B cell (primary cell): ENCODE results near the gene ZNF747. TPM values are rescaled to one million over a fixed set of nuclear protein-coding genes. Genes with fewer than 3 reads are reported as not detected.

ENCODE experiments used
- ATAC-seq: fragments of 200-7000 bp; cut with Tn5 transposase; one replicate; pipeline ENCODE4 v1.10.0; 2021; ENCODE audit warnings: low read depth, mild to moderate bottlenecking, moderate number of reproducible peaks, moderate library complexity
- CTCF ChIA-PET: fragments of 350-600 bp; sonication (Branson Sonifier 250); formaldehyde crosslinking; loops from one replicate; lab custom pipeline; 2021; ENCODE audit warnings: antibody characterized with exemption, inconsistent platforms; lab: Charles Lee
- POLR2A ChIA-PET: fragments of 350-600 bp; sonication (Branson Sonifier 250); formaldehyde crosslinking; loops from one replicate; lab custom pipeline; 2021; ENCODE audit warnings: antibody characterized with exemption; lab: Charles Lee
- DNase-seq: peaks from one replicate; pipeline ENCODE4 v3.0.0; 2013
- H2AFZ ChIP-seq: 2 replicates; pipeline ENCODE4 v1.6.1; 2012; ENCODE audit warnings: mild to moderate bottlenecking, low read depth, low read length; ENCODE audit not compliant: insufficient read depth, poor library complexity, severe bottlenecking
- H3K27ac ChIP-seq, 2 donors: 1 replicate in 1 of 2; 2 replicates in 1 of 2; pipeline ENCODE4 v1.5.1; 2012 to 2013; ENCODE audit warnings: low read length in 2 of 2, mild to moderate bottlenecking in 2 of 2, moderate library complexity in 1 of 2
- H3K27me3 ChIP-seq, 4 experiments: fragments of 200-600 bp in 1 of 4; sonication (generic) in 1 of 4; replicated peaks in 1 of 4; 1 replicate in 2 of 4; 2 replicates in 2 of 4; pipeline versions ENCODE4 v1.6.1 to v1.7.0; 2013 to 2016; ENCODE audit warnings: low read length in 3 of 4, mild to moderate bottlenecking in 2 of 4, mixed read lengths in 1 of 4, moderate library complexity in 1 of 4; ENCODE audit not compliant: insufficient read depth in 4 of 4, control insufficient read depth in 3 of 4; ENCODE audit errors: control extremely low read depth in 1 of 4
- H3K36me3 ChIP-seq, 2 experiments: replicated peaks in 1 of 2; 1 replicate in 1 of 2; 2 replicates in 1 of 2; pipeline versions ENCODE4 v1.6.1 to v1.7.1; 2013; ENCODE audit warnings: low read length in 1 of 2; ENCODE audit not compliant: insufficient read depth in 2 of 2, control insufficient read depth in 1 of 2; ENCODE audit errors: control extremely low read depth in 1 of 2, extremely low read depth in 1 of 2
- H3K4me1 ChIP-seq, 2 donors: fragments of 200-600 bp in 1 of 2; sonication (generic) in 1 of 2; 1 replicate in 1 of 2; 2 replicates in 1 of 2; pipeline versions ENCODE4 v1.5.1 to v1.6.1; 2013 to 2017; ENCODE audit warnings: low read length in 2 of 2; ENCODE audit not compliant: control insufficient read depth in 2 of 2, insufficient read depth in 2 of 2
- H3K4me2 ChIP-seq: replicated peaks from 2 replicates; pipeline ENCODE3; 2012; ENCODE audit warnings: mild to moderate bottlenecking, low read depth, low read length; ENCODE audit not compliant: poor library complexity, severe bottlenecking
- H3K4me3 ChIP-seq, 5 experiments: fragments of 200-600 bp in 1 of 5; sonication (generic) in 1 of 5; 1 replicate in 3 of 5; 2 replicates in 2 of 5; pipeline versions ENCODE4 v1.5.1 to v1.7.0; 2011 to 2016; ENCODE audit warnings: low read length in 4 of 5, mild to moderate bottlenecking in 4 of 5, low read depth in 2 of 5, control low read depth in 1 of 5, moderate library complexity in 1 of 5; ENCODE audit not compliant: insufficient read depth in 1 of 5; ENCODE audit errors: control extremely low read depth in 1 of 5, extremely low read depth in 1 of 5
- H3K79me2 ChIP-seq: fragments of 200-600 bp; sonication (generic); one replicate; pipeline ENCODE4 v1.6.0; 2016; ENCODE audit warnings: low read length; ENCODE audit not compliant: control insufficient read depth, insufficient read depth
- H3K9ac ChIP-seq: fragments of 200-600 bp; sonication (generic); 2 replicates; pipeline ENCODE4 v1.6.1; 2017; ENCODE audit warnings: mild to moderate bottlenecking, low read length, moderate library complexity
- H3K9me3 ChIP-seq, 3 donors: one replicate each; pipeline versions ENCODE4 v1.6.1 to v1.7.1; 2013; ENCODE audit warnings: low read length in 2 of 3; ENCODE audit not compliant: control insufficient read depth in 2 of 3, insufficient read depth in 1 of 3; ENCODE audit errors: control extremely low read depth in 1 of 3
- H4K20me1 ChIP-seq: 2 replicates; pipeline ENCODE4 v1.6.0; 2012; ENCODE audit warnings: mild to moderate bottlenecking, low read length; ENCODE audit not compliant: insufficient read depth, control insufficient read depth, poor library complexity, severe bottlenecking
- H3K27ac Mint-ChIP-seq: one replicate; pipeline ENCODE4 v1.8.0; 2021; ENCODE audit warnings: mixed read lengths
- H3K27me3 Mint-ChIP-seq: one replicate; pipeline ENCODE4 v1.8.0; 2021; ENCODE audit warnings: mixed read lengths
- H3K4me1 Mint-ChIP-seq: one replicate; pipeline ENCODE4 v1.8.0; 2021; ENCODE audit warnings: mixed read lengths
- H3K4me3 Mint-ChIP-seq: one replicate; pipeline ENCODE4 v1.8.0; 2021; ENCODE audit warnings: mixed read lengths
- H3K9me3 Mint-ChIP-seq: one replicate; pipeline ENCODE4 v1.8.0; 2022; ENCODE audit warnings: mixed read lengths; ENCODE audit not compliant: insufficient read depth
- EZH2 ChIP-seq: IDR thresholded peaks from 2 replicates; pipeline ENCODE4 v1.6.1; 2012; ENCODE audit warnings: borderline replicate concordance, low read depth, mild to moderate bottlenecking, moderate library complexity, low read length; ENCODE audit not compliant: insufficient read depth, poor library complexity, severe bottlenecking
- WGBS: methylation state at CpG from one replicate; pipeline ENCODE4 v1.1.5; 2013; ENCODE audit warnings: missing lambda C conversion rate; ENCODE audit not compliant: insufficient coverage; 5-methylcytosine and 5-hydroxymethylcytosine counted together
- intact Hi-C: fragments of 100-400 bp; cut with micrococcal nuclease; formaldehyde crosslinking; loops from one replicate; pipeline ENCODE4 v1.10.0; 2022
- polyA plus RNA-seq: library from polyadenylated mRNA; depleted of rRNA; stranded (reverse); fragments of >200 nt; gene quantifications from 2 replicates; pipeline ENCODE4 v1.2.3, GENCODE V29; 2012
- total RNA-seq, 2 donors: library from RNA; stranded (reverse); fragments of 120-200 nt in 1 of 2; gene quantifications; 1 replicate in 1 of 2; 2 replicates in 1 of 2; pipeline versions ENCODE4 v1.2.3 to v1.2.4, GENCODE V29; 2013 to 2022
- TF ChIP-seq, protein P1 (sequence below): fragments of 200-600 bp; IDR thresholded peaks from one replicate; pipeline ENCODE4 v1.8.0; 2022; ENCODE audit warnings: antibody characterized with exemption, mild to moderate bottlenecking

Gene ZNF747
- total and polyA plus RNA-seq, 2 donors (not counting 1 experiment from before 2014, with no cell fraction given) = 9.7 to 17.3 TPM

- intact Hi-C loops = no loop called here
- peaks cover 6 to 17% of the 10 kb centered on the region in 2 donors for H3K4me1 ChIP-seq
- H2AFZ ChIP-seq = no peak overlapping the region
- 93% methylated on average over 4 of the region's 4 CpGs for WGBS
- TF ChIP-seq EZH2 = no peak
- TF ChIP-seq, protein P1, sequence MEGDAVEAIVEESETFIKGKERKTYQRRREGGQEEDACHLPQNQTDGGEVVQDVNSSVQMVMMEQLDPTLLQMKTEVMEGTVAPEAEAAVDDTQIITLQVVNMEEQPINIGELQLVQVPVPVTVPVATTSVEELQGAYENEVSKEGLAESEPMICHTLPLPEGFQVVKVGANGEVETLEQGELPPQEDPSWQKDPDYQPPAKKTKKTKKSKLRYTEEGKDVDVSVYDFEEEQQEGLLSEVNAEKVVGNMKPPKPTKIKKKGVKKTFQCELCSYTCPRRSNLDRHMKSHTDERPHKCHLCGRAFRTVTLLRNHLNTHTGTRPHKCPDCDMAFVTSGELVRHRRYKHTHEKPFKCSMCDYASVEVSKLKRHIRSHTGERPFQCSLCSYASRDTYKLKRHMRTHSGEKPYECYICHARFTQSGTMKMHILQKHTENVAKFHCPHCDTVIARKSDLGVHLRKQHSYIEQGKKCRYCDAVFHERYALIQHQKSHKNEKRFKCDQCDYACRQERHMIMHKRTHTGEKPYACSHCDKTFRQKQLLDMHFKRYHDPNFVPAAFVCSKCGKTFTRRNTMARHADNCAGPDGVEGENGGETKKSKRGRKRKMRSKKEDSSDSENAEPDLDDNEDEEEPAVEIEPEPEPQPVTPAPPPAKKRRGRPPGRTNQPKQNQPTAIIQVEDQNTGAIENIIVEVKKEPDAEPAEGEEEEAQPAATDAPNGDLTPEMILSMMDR = no peak
- no peak overlapping the region for H3K4me3 ChIP-seq
- no peaks in the 10 kb centered on the region for H3K9me3 ChIP-seq
- H3K9me3 Mint-ChIP-seq = no peaks in the 10 kb centered on the region
- no peak overlapping the region for H3K4me3 Mint-ChIP-seq
- DNase-seq (no peak), ATAC-seq (no peak)
- ChIA-PET POLR2A (interaction anchor here (0.7 kb wide), 1 partner anchor 89 kb away, joined by 3 read pairs; no protein-coding TSS in a partner anchor), CTCF (interaction anchor here (0.7 kb wide), 1 partner anchor 54 kb away, joined by 3 read pairs; no protein-coding TSS in a partner anchor)
- peak overlapping the region in 1 of 2 donors; percentile 35 for H3K27ac ChIP-seq
- H3K79me2 ChIP-seq = peaks cover 75% of the 10 kb centered on the region
- H3K27me3 ChIP-seq = no peaks in the 10 kb centered on the region
- H3K4me2 ChIP-seq = no peak overlapping the region
- H3K36me3 ChIP-seq = peaks cover 0 to 17% of the 10 kb centered on the region in 2 experiments
- H3K27ac Mint-ChIP-seq = peak overlapping the region; percentile 41
- no peaks in the 10 kb centered on the region for H3K27me3 Mint-ChIP-seq
- H3K9ac ChIP-seq = no peak overlapping the region
- H3K4me1 Mint-ChIP-seq = peaks cover 23% of the 10 kb centered on the region
- no peaks in the 10 kb centered on the region for H4K20me1 ChIP-seq
Observed at GRCh38 chr16:30552956-30553355, 18.3 kb upstream of the ZNF747 start.

DNA sequence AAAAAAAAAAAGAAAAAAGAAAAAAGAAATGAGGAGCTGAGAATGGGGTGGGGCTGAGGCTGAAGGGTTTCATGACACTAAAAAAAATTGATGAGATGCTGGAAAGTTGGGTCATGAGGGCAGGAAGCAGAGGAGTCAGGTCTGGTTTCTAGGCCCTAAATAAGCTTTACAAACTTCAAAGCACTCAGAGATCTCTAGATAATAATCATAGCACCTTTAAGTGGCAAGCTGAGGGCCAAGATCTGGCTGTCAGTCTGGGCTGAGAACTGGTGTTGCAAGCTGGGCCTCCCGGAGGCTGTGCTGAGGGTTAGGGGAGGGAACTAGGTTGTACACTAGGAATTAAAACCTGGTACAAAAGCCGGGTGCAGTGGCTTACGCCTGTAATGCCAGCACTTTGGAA lies 17.1 kb upstream of the ZNF747 start:
- Histone ChIP-seq H3K27ac (no peak overlapping the region), H3K4me1 (peaks cover 0 to 9% of the 10 kb centered on the region in 2 donors), H3K4me3 (no peak overlapping the region), H3K79me2 (peaks cover 77% of the 10 kb centered on the region), H3K4me2 (no peak overlapping the region), H3K9me3 (no peaks in the 10 kb centered on the region), H4K20me1 (no peaks in the 10 kb centered on the region), H2AFZ (no peak overlapping the region), H3K27me3 (no peaks in the 10 kb centered on the region), H3K36me3 (peaks cover 0 to 17% of the 10 kb centered on the region in 2 experiments), H3K9ac (no peak overlapping the region)
- TF ChIP-seq, protein P1 = no peak
- TF ChIP-seq EZH2 = no peak
- no peak overlapping the region for H3K4me3 Mint-ChIP-seq
- intact Hi-C loops = no loop called here
- POLR2A ChIA-PET = no interaction called here
- H3K27ac Mint-ChIP-seq = no peak overlapping the region
- H3K9me3 Mint-ChIP-seq = no peaks in the 10 kb centered on the region
- DNase-seq (no peak), ATAC-seq (no peak)
- H3K27me3 Mint-ChIP-seq = no peaks in the 10 kb centered on the region
- H3K4me1 Mint-ChIP-seq = peaks cover 23% of the 10 kb centered on the region
- CTCF ChIA-PET = no interaction called here
- WGBS = 100% methylated on average over 3 of the region's 3 CpGs
